Adrenal gland (tissue), 12 donors: Measurements from ENCODE around the gene SEMA4F. TPM values are rescaled to one million over a fixed set of nuclear protein-coding genes. Genes with fewer than 3 reads are reported as not detected.

Experiments
- DNase-seq, 7 donors: peaks; one replicate each; pipeline ENCODE4 v3.0.0-alpha.2; 2019 to 2020
- H3K27ac ChIP-seq, 5 donors: fragments of 200-600 bp; sonication (generic) in 4 of 5; 1 replicate in 3 of 5; 2 replicates in 2 of 5; pipeline versions ENCODE4 v1.5.1 to v1.8.0; 2016 to 2020; ENCODE audit warnings: mild to moderate bottlenecking in 1 of 5
- H3K27me3 ChIP-seq: fragments of 200-600 bp; 2 replicates; pipeline ENCODE4 v1.8.0; 2021
- H3K36me3 ChIP-seq, 2 donors: fragments of 200-600 bp; replicated peaks in 1 of 2; 1 replicate in 1 of 2; 2 replicates in 1 of 2; pipeline versions ENCODE4 v1.5.1 to v1.8.0; 2018 to 2022
- H3K4me1 ChIP-seq, 2 donors: fragments of 200-600 bp; replicated peaks in 1 of 2; 1 replicate in 1 of 2; 2 replicates in 1 of 2; pipeline versions ENCODE4 v1.5.1 to v1.8.0; 2018 to 2021
- H3K4me3 ChIP-seq, 4 donors: fragments of 200-600 bp; sonication (generic) in 3 of 4; one replicate each; pipeline ENCODE4 v1.5.1; 2016 to 2018
- H3K9me3 ChIP-seq, 3 donors: fragments of 200-600 bp; sonication (generic) in 1 of 3; replicated peaks in 1 of 3; 1 replicate in 2 of 3; 2 replicates in 1 of 3; pipeline versions ENCODE4 v1.5.1 to v1.8.0; 2016 to 2021
- POLR2A ChIP-seq, 2 donors: fragments of 450-650 bp; IDR thresholded peaks; one replicate each; pipeline ENCODE4 v1.6.1; 2017; ENCODE audit warnings: antibody characterized with exemption in 2 of 2, mild to moderate bottlenecking in 2 of 2, moderate library complexity in 1 of 2
- WGBS, 4 donors: extraction: QIAGEN DNeasy Blood & Tissue Kit in 2 of 4; methylation state at CpG; one replicate each; pipeline versions ENCODE4 v1.1.5 to v1.1.7; 2013 to 2017; 5-methylcytosine and 5-hydroxymethylcytosine counted together
- intact Hi-C, 2 donors: fragments of 100-400 bp; cut with DNase I; formaldehyde crosslinking; loops; one replicate each; pipeline versions ENCODE4 v1.14.1 to v1.15.0; 2022 to 2023
- polyA plus RNA-seq, 3 donors: library from polyadenylated mRNA; stranded (reverse); fragments of 200-250 nt in 2 of 3; fragments of 350-450 nt in 1 of 3; fragmentation: Illumina TruSeq in 1 of 3; extraction: RNeasy Lipid Tissue Mini Kit (QIAGEN cat#74804) in 1 of 3; gene quantifications; one replicate each; pipeline ENCODE4 v1.2.3, GENCODE V29; 2013 to 2014
- total RNA-seq, 9 donors: library from RNA; depleted of rRNA in 4 of 9; stranded (reverse); fragments of >200 nt in 4 of 9; fragments of 120-200 nt in 1 of 9; fragmentation: NEBNext Ultra II Directional in 1 of 9; extraction: Animal tissue kit (Norgen Biotek cat#: 25700) in 1 of 9; gene quantifications; one replicate each; pipeline versions ENCODE4 v1.1.0 to v1.2.4, GENCODE V29; 2013 to 2023
- TF ChIP-seq, protein P1 (sequence below), 6 experiments: fragments of 450-650 bp in 4 of 6; fragments of 200-600 bp in 2 of 6; sonication (generic) in 1 of 6; IDR thresholded peaks; 1 replicate in 5 of 6; 2 replicates in 1 of 6; pipeline versions ENCODE4 v1.5.1 to v1.8.0; 2016 to 2021; ENCODE audit warnings: antibody characterized with exemption in 6 of 6, mild to moderate bottlenecking in 2 of 6, moderate library complexity in 1 of 6
- donor health status: healthy with polysubstance abuse.
- donor health status: Bipolar disorder and iron deficiency.
- donor health status: DM: yes; HTN: yes; CAD: no.
- donor health status: DM: no; HTN: no; CAD: no.
- donor health status: DM: no; HTN: no; CAD: no.
- donor health status: DM: yes; HTN: yes; CAD: no.

SEMA4F gene
- total and polyA plus RNA-seq, 12 donors: 1.9 to 11.3 (median 3.9) TPM

DNA sequence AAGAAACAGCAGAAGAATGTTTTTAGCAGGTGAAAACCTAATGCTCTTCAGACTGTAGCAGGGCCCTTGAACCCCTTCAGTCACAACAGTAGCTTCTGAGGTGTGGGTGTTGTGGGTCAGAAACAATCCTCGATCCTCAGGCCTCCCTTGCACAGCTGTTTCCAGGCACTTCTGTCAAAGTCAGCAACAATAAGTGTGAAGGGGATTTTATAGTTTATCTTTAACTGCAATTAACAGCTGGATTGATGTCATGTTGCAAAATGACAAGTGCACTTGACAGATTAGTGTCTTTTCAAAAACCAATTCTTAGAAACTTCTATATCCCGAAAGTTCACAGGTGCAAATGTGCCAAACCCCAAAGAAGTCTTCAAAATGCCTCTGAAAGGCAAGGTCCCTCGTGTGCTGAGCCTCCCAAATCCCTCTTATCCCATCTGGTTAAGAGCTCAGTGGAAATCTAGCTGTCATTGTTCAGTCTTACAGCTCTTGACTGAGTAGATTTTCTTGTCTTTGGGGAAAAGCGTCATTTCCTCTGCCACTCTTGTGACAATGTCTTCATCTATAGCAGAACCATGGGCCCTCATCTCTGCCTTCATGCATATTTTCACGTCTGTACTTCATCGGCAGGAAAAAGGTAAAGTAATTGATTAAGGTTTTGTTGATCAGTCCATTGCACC, 35.5 kb upstream of the SEMA4F start:
- 72 to 77% (median 75%) methylated on average over 6 of the region's 6 CpGs for WGBS, 4 donors
- Histone ChIP-seq H3K4me3 (no peak overlapping the region), H3K27ac (no peak overlapping the region), H3K27me3 (no peaks in the 10 kb centered on the region), H3K9me3 (no peaks in the 10 kb centered on the region), H3K36me3 (no peaks in the 10 kb centered on the region), H3K4me1 (no peaks in the 10 kb centered on the region)
- DNase-seq: no peak
- TF ChIP-seq POLR2A (IDR thresholded peaks at IDR 0.05): no peak
- TF ChIP-seq, protein P1, sequence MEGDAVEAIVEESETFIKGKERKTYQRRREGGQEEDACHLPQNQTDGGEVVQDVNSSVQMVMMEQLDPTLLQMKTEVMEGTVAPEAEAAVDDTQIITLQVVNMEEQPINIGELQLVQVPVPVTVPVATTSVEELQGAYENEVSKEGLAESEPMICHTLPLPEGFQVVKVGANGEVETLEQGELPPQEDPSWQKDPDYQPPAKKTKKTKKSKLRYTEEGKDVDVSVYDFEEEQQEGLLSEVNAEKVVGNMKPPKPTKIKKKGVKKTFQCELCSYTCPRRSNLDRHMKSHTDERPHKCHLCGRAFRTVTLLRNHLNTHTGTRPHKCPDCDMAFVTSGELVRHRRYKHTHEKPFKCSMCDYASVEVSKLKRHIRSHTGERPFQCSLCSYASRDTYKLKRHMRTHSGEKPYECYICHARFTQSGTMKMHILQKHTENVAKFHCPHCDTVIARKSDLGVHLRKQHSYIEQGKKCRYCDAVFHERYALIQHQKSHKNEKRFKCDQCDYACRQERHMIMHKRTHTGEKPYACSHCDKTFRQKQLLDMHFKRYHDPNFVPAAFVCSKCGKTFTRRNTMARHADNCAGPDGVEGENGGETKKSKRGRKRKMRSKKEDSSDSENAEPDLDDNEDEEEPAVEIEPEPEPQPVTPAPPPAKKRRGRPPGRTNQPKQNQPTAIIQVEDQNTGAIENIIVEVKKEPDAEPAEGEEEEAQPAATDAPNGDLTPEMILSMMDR (IDR thresholded peaks at IDR 0.05): no peak
- intact Hi-C loops: no loop called here

DNA sequence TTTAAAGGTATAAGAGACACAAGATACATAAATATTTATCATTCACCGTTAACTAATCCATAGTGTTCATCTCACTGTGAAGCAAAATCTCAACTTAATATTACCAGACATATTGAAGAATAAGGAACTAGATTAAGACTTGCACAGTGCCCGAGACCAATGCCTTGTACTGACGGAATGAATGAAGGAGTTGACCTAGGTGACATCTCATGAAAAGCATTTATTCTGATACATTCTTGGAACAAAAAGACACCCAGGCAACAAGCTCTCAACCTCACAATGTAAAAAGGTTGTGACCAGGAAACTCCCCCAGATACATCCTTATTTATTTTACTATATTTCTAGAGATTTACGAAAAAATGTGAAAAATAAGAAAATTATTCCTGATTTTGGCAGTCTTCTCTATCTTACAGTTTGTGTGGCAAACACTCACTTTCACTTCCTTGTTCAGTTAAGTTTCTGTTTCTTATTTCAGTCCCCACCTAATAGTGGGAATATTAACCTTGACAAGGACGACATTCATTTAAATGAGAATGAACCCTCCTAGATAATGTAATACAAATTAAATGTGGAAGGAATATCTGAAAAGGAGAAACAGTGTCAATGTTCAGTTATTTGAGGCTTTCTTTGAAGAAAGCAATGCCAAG, 34.3 kb upstream of the SEMA4F start:
- Histone ChIP-seq H3K4me3 (no peak overlapping the region), H3K4me1 (no peaks in the 10 kb centered on the region), H3K27ac (no peak overlapping the region), H3K9me3 (no peaks in the 10 kb centered on the region), H3K36me3 (no peaks in the 10 kb centered on the region), H3K27me3 (no peaks in the 10 kb centered on the region)
- TF ChIP-seq, protein P1 (IDR thresholded peaks at IDR 0.05): no peak
- no peak for TF ChIP-seq POLR2A (IDR thresholded peaks at IDR 0.05)
- whole genome bisulfite sequencing, 4 donors: 60 to 71% (median 67%) methylated on average over 5 of the region's 5 CpGs
- intact Hi-C loops: no loop called here
- no peak for DNase-seq

DNA sequence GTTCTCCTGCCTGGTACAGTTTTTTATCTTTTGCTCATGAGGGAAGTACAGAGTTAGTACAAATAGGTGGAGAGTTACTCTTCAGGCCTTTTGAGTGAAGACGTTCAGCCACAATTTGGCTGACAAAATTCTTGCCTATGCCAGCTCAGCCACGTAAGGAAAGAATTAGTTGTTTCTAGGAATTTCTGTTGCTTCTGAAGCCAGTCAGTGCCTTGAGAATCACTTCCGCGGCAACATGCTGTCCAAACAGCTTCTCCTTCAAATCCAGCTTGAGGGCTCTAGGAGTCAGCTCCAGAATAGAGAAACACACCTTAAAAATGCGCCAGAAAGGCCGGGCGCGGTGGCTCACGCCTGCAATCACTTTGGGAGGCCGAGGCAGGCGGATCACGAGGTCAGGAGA, 33.4 kb upstream of the SEMA4F start:
- no peaks in the 10 kb centered on the region for H3K27me3 ChIP-seq
- H3K9me3 ChIP-seq: no peaks in the 10 kb centered on the region
- H3K4me1 ChIP-seq: no peaks in the 10 kb centered on the region
- H3K4me3 ChIP-seq: no peak overlapping the region
- 83 to 89% (median 87%) methylated on average over 10 to 12 of the region's 12 CpGs for WGBS, 4 donors
- H3K36me3 ChIP-seq: no peaks in the 10 kb centered on the region
- TF ChIP-seq POLR2A (IDR thresholded peaks at IDR 0.05): no peak
- TF ChIP-seq, protein P1 (IDR thresholded peaks at IDR 0.05): no peak
- intact Hi-C loops: no loop called here
- H3K27ac ChIP-seq: no peak overlapping the region
- DNase-seq: no peak

DNA sequence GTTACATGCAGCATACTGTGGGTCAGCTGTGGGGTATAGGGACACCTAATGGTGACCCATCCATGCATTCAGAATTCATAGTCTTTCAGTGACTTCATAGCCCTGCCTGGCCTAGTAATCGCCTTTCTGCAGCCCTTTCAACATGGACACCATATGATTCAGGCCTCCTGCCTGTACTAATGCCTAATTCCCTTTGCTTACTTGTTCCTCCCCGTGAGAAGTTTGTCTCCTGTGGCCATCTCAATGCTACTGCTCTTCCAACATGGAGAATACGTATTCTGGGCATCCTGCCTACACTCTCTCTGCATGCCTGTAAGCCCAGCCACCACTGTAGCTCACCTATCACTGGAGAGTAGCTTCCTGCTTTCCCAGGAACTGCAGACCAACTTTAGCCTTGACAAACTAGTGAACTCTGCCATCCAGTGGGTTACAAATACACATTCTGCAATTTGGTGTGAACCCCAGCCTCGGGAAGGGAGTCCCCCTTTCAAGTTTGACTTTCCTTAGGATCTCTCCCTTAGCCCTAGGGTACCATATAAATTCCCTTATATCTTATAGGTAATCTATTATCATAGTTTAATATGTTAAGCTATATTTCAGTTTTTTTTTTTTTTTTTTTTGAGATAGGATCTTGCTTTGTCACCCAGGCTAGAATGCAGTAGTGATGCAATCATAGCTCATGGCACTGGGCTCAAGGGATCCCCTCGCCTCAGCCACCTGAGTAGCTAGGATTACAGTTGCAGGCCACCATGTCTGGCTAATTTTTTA, 28.2 kb upstream of the SEMA4F start:
- Histone ChIP-seq H3K4me1 (no peaks in the 10 kb centered on the region), H3K27ac (no peak overlapping the region), H3K9me3 (no peaks in the 10 kb centered on the region), H3K36me3 (no peaks in the 10 kb centered on the region), H3K27me3 (no peaks in the 10 kb centered on the region), H3K4me3 (no peak overlapping the region)
- WGBS, 4 donors: 70 to 91% (median 82%) methylated on average over 5 of the region's 5 CpGs
- DNase-seq: no peak
- intact Hi-C loops: no loop called here
- TF ChIP-seq, protein P1 (IDR thresholded peaks at IDR 0.05): no peak
- TF ChIP-seq POLR2A (IDR thresholded peaks at IDR 0.05): no peak
